HFF-Myc (cell line): ENCODE data around the gene CTU1.

Experiments
- DNase-seq: peaks from one replicate; pipeline ENCODE4 v3.0.0-alpha.2; 2011; ENCODE audit warnings: low read depth; ENCODE audit errors: extremely low read depth
- H3K4me3 ChIP-seq: replicated peaks from 2 replicates; pipeline ENCODE4 v1.5.1; 2011; ENCODE audit warnings: low read depth, mild to moderate bottlenecking, control low read depth, low read length
- TF ChIP-seq, protein P1 (sequence below): IDR thresholded peaks from 2 replicates; pipeline ENCODE4 v1.5.1; 2012; ENCODE audit warnings: mild to moderate bottlenecking, low read depth, low read length, control low read depth; ENCODE audit errors: missing control alignments

Gene CTU1

DNA sequence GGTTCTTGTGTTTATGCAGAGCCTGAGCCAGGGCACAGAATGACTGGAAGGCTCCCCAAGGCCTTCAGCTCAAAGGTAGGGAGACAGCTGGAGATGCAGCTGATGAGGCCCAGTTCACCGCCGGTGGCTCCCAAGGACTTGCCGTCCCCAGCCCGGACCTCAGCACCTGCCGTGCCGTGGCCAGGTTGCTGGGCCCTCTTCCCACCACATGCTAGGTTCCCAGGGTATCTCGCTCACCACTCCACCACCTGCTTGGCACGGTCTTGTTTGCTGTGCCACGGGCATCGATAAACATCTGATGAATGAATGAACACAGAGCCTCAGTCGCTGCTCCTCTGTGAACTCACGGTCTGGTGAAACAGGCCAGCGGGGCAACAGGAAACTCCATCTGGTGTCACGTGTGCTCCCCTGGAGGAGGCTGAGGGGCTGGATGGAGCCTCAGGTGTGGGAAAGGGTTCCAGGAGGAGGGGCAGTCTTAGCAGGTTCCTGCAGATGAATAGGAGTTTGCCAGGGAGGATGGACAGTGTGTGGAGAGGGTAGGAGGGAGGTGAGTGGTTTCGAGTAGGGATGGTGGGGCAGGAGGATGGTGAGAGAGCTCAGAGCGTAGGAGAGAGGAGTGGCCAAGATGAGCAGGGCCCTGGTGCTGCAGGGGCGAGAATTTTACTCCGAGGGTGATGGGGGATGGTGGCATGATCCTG, 21.9 kb downstream of the CTU1 start:
- TF ChIP-seq, protein P1, sequence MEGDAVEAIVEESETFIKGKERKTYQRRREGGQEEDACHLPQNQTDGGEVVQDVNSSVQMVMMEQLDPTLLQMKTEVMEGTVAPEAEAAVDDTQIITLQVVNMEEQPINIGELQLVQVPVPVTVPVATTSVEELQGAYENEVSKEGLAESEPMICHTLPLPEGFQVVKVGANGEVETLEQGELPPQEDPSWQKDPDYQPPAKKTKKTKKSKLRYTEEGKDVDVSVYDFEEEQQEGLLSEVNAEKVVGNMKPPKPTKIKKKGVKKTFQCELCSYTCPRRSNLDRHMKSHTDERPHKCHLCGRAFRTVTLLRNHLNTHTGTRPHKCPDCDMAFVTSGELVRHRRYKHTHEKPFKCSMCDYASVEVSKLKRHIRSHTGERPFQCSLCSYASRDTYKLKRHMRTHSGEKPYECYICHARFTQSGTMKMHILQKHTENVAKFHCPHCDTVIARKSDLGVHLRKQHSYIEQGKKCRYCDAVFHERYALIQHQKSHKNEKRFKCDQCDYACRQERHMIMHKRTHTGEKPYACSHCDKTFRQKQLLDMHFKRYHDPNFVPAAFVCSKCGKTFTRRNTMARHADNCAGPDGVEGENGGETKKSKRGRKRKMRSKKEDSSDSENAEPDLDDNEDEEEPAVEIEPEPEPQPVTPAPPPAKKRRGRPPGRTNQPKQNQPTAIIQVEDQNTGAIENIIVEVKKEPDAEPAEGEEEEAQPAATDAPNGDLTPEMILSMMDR = no peak
- DNase-seq = no peak

DNA sequence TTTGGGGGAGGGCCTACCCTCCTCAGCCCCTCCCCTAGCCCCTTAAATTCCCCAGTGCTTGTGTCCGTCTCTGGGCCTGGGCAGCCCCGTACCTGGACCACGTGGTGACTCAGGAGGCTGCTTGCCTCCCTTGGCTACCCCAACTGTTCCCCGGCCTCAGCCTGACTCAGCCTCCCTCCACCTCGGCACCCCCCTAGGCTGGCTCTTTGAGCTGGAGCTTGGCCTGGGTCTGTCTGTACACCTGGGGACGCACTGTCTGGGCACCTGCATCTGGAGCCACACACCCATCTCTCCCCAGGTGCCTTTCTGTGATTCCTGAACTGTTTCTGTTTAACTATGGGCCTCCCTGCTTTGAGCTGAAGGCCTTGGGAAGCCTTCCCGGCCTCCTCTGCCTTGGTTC, 23.7 kb downstream of the CTU1 start:
- no peak overlapping the region for H3K4me3 ChIP-seq
- DNase-seq = no peak
- TF ChIP-seq, protein P1 = no peak

More for the DNA sequence above, 21.9 kb downstream of the CTU1 start:
- no peak overlapping the region for H3K4me3 ChIP-seq

DNA sequence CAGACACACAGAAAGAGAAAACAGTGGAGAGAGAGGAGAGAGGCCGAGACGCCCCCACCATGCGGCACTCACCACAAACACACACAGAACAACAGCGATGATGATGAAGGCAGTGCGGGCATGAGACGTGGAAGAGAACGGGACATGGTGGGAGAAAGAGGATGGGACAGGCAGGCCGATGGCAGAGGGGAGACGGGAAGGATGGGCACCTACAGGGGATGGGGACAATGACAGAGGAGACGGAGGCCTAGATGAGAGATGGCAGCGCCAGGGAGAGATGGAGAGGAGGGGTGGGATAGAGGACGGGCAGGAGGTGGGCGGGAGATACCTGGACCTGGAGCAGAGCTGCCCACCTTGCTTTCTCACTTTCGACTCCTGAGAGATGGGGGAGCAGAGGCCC, 24.4 kb downstream of the CTU1 start:
- TF ChIP-seq, protein P1 = no peak
- DNase-seq = no peak

DNA sequence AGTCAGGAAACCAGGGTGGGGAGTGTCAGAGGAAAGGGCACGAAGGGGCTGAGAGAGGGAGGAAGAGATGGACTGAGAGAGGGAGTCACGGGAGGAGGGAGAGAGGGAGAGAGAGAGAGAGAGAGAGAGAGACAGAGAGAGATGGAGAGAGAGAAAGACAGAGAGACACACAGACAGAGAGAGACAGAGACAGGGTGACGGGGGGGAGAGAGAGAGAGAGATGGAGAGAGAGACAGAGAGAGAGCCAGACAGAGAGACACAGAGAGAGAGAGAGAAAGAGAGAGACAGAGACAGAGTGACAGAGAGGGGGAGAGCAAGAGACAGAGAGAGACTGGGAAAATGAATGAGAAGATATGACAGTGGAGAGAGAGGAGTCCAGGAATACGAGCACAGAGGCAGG, 25.0 kb downstream of the CTU1 start:
- DNase-seq = no peak
- TF ChIP-seq, protein P1 = no peak
- no peak overlapping the region for H3K4me3 ChIP-seq

More for the DNA sequence above, 24.4 kb downstream of the CTU1 start:
- no peak overlapping the region for H3K4me3 ChIP-seq

DNA sequence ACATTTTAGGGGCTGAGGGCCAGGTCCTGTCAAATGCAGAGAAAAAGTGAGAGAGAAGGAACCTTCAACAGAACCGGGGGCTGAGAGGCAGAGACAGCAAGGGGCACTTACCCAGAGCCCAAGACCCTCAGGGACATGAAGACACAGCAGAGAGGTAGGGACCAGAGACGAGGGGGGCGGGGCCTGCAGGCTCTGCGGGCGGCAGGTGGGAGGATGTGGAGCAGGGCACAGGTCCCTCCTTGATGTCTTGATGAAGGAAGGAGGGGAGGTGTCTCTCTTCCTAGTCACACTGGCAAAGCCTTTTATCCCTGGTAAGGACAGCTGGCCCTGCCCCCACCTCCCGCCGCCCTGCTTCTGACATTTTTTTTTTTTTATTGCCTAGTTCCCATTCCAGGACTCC, 25.6 kb downstream of the CTU1 start, which contains the start of gene KLK14:
TSS of gene KLK14 (minus strand) at position 277 of the 400 bp plus-strand sequence. CDS start at position 4, 273 bp downstream.
- DNase-seq = no peak
- no peak within 1 kb of the TSS for H3K4me3 ChIP-seq
- TF ChIP-seq, protein P1 = no peak

DNA sequence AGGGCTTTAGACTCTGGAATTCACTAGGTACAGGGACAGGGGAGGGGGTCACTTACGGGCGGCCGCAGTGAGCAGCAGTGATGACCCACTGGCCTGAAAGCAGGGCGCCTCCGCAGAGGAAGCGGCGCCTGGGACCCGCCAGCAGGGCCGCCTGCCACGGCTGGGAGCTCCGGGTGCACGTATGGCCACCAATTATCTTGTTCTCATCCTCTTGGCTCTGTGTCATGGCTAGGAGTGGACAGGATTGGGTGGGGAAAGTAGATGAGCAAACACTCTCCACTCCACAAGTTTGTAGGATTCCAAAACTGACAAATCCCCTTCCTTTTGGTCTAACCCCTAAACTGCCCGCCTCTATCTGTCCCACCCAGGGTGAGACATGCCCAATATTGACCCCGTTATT, 26.7 kb downstream of the CTU1 start:
- no peak for DNase-seq
- H3K4me3 ChIP-seq = no peak overlapping the region
- TF ChIP-seq, protein P1 = no peak

DNA sequence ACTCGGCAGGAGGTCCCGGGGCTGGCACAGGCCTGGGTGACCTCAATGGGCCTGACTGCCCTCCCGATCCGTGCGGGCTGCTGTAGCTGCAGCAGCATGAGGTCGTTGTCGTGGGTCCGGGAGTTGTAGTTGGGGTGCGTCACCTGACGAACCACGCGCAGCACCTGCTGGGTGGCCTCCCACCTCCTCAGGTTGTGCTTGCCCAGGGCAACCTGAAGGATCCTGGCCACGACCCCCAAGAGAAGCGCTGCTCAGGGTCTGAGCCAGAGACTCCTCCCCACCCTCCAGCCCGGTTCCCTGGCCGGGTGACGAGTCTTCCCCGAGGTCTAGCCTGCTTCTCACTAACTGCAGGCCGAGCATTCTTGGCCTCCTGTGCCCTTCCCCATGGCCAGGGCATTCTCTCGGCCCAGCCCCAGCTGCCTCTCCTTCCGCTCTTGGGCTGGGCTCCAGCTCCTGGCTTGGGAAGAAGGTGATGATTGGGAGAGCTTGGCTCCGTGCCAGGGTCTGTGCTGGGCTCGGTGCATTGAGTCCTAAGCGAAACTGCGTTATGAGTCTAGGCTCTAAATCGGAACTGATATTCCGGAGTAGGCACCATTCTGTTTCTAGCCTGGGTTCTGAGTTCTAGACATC, 28.6 kb downstream of the CTU1 start:
- TF ChIP-seq, protein P1 = no peak
- H3K4me3 ChIP-seq = no peak overlapping the region
- DNase-seq = no peak
